Measurements from ENCODE around the gene AUH.

AUH gene

DNA sequence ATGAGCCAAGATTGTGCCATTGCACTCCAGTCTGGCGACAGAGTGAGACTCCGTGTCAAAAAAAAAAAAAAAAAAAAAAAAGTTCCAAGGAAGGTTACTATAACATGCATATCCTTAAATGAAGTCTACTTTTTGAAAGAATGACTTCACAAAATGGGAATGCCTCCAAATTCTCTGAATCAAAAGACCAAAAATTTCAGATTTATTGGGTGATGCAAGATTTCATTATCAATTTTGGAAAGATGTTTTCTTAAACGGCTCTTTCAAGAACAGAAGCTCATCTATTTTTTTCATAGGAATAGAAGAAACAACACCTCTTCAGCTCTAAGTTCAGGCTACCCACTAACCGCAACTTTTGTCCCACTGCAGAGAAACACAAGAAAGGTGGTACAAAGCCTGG is 69.9 kb downstream of the AUH start:
- no peak for DNase-seq (ENCODE audit: low read depth, low spot score)
- H3K27ac ChIP-seq: no peak overlapping the region
- no peak overlapping the region for H3K9ac ChIP-seq (ENCODE audit: insufficient read length)
- H3K9me3 ChIP-seq (ENCODE audit: low read depth, low read length): no peaks in the 10 kb centered on the region
- H3K4me3 ChIP-seq: no peak overlapping the region
- no peak for TF ChIP-seq FOXP2 (optimal IDR thresholded peaks at IDR 0.05; ENCODE audit: control extremely low read depth, extremely low read length, insufficient read depth)
- H3K36me3 ChIP-seq (ENCODE audit: insufficient read depth, low read length): peaks cover 12% of the 10 kb centered on the region; the same call in 1 of the 2 replicates

DNA sequence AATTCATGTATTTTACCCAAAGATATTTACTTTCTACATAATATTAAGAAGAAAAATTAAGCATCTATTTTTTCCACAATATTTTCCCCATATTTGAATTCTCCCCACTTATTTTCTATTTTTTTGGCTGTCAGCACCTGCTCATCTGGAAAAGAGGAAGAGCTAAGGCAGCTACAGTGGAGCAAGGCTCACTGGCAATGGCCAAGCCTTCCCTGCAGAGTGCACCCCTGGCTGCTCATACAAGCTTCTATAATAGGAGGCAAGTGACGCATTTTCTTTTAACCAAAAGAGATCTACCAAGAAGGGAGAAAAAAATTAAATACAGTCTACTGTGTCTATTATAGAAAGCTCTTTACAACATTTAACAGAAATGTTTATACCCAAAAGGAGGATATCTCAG is 72.5 kb downstream of the AUH start:
- no peak overlapping the region for H3K4me3 ChIP-seq
- H3K9ac ChIP-seq (ENCODE audit: insufficient read length): no peak overlapping the region
- no peak for DNase-seq (ENCODE audit: low read depth, low spot score)
- no peaks in the 10 kb centered on the region for H3K9me3 ChIP-seq (ENCODE audit: low read depth, low read length)
- peaks cover 4% of the 10 kb centered on the region; the same call in 1 of the 2 replicates for H3K36me3 ChIP-seq (ENCODE audit: insufficient read depth, low read length)
- TF ChIP-seq EZH2 (IDR thresholded peaks at IDR 0.05) (no peak), POLR2AphosphoS5 (IDR thresholded peaks at IDR 0.05; ENCODE audit: borderline replicate concordance, low read depth, low read length) (no peak), FOXP2 (optimal IDR thresholded peaks at IDR 0.05; ENCODE audit: control extremely low read depth, extremely low read length, insufficient read depth) (no peak)
- H3K27ac ChIP-seq: no peak overlapping the region

GRCh38 chr9:91285729-91286353 is 75.9 kb downstream of the AUH start:
- Histone ChIP-seq H3K9me3 (ENCODE audit: low read depth, low read length) (no peaks in the 10 kb centered on the region), H3K9ac (ENCODE audit: insufficient read length) (no peak overlapping the region), H3K4me3 (no peak overlapping the region), H3K27ac (no peak overlapping the region), H3K36me3 (ENCODE audit: insufficient read depth, low read length) (no peaks in the 10 kb centered on the region)
- DNase-seq (ENCODE audit: low read depth, low spot score): no peak
- no peak for TF ChIP-seq FOXP2 (optimal IDR thresholded peaks at IDR 0.05; ENCODE audit: control extremely low read depth, extremely low read length, insufficient read depth)
- no peak for TF ChIP-seq EZH2 (IDR thresholded peaks at IDR 0.05)
- no peak for TF ChIP-seq POLR2AphosphoS5 (IDR thresholded peaks at IDR 0.05; ENCODE audit: borderline replicate concordance, low read depth, low read length)

DNA sequence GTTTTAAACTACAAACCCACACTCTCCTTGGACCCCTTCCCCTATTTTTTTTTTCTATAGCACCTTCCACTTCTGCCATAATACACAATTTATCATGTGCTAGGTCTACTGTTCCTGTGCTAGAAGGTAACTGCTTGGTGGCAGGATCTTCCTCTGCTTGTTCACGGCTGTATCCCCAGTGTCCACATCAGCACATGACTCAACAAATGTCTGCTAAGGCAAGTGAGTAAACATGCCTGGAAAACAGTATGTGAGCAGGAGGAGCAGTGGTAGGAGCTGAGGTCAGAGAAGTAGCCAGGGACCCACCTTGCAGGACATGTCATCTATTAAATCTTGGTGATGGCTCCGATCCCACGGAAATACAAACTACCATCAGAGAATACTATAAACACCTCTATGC is 79.4 kb downstream of the AUH start:
- no peak overlapping the region for H3K27ac ChIP-seq
- DNase-seq (ENCODE audit: low read depth, low spot score): no peak
- TF ChIP-seq POLR2AphosphoS5 (IDR thresholded peaks at IDR 0.05; ENCODE audit: borderline replicate concordance, low read depth, low read length) (no peak), EZH2 (IDR thresholded peaks at IDR 0.05) (no peak), FOXP2 (optimal IDR thresholded peaks at IDR 0.05; ENCODE audit: control extremely low read depth, extremely low read length, insufficient read depth) (no peak)

GRCh38 chr9:91279296-91280204 is 82.2 kb downstream of the AUH start:
- no peak for TF ChIP-seq FOXP2 (optimal IDR thresholded peaks at IDR 0.05; ENCODE audit: control extremely low read depth, extremely low read length, insufficient read depth)
- TF ChIP-seq POLR2AphosphoS5 (IDR thresholded peaks at IDR 0.05; ENCODE audit: borderline replicate concordance, low read depth, low read length): no peak
- TF ChIP-seq EZH2 (IDR thresholded peaks at IDR 0.05): no peak
- Histone ChIP-seq H3K9ac (ENCODE audit: insufficient read length) (no peak overlapping the region), H3K27ac (no peak overlapping the region), H3K4me3 (no peak overlapping the region), H3K9me3 (ENCODE audit: low read depth, low read length) (no peaks in the 10 kb centered on the region), H3K36me3 (ENCODE audit: insufficient read depth, low read length) (no peaks in the 10 kb centered on the region)
- no peak for DNase-seq (ENCODE audit: low read depth, low spot score)

More for the DNA sequence above, 79.4 kb downstream of the AUH start:
- Histone ChIP-seq H3K9me3 (ENCODE audit: low read depth, low read length) (no peaks in the 10 kb centered on the region), H3K36me3 (ENCODE audit: insufficient read depth, low read length) (no peaks in the 10 kb centered on the region), H3K4me3 (no peak overlapping the region), H3K9ac (ENCODE audit: insufficient read length) (no peak overlapping the region)

GRCh38 chr9:91276513-91276912 is 85.2 kb downstream of the AUH start:
- Histone ChIP-seq H3K4me3 (no peak overlapping the region), H3K9ac (ENCODE audit: insufficient read length) (no peak overlapping the region), H3K9me3 (ENCODE audit: low read depth, low read length) (no peaks in the 10 kb centered on the region), H3K27ac (no peak overlapping the region), H3K36me3 (ENCODE audit: insufficient read depth, low read length) (no peaks in the 10 kb centered on the region)
- TF ChIP-seq FOXP2 (optimal IDR thresholded peaks at IDR 0.05; ENCODE audit: control extremely low read depth, extremely low read length, insufficient read depth): no peak
- TF ChIP-seq EZH2 (IDR thresholded peaks at IDR 0.05): no peak
- TF ChIP-seq POLR2AphosphoS5 (IDR thresholded peaks at IDR 0.05; ENCODE audit: borderline replicate concordance, low read depth, low read length): no peak
- DNase-seq (ENCODE audit: low read depth, low spot score): no peak

- no peak overlapping the region for H3K9ac ChIP-seq (ENCODE audit: insufficient read length)
- no peak overlapping the region for H3K4me3 ChIP-seq
- TF ChIP-seq EZH2 (IDR thresholded peaks at IDR 0.05): no peak
- H3K36me3 ChIP-seq (ENCODE audit: insufficient read depth, low read length): no peaks in the 10 kb centered on the region
- no peak for DNase-seq (ENCODE audit: low read depth, low spot score)
- no peaks in the 10 kb centered on the region for H3K9me3 ChIP-seq (ENCODE audit: low read depth, low read length)
- H3K27ac ChIP-seq: no peak overlapping the region
Measured at GRCh38 chr9:91275655-91276054, 86.1 kb downstream of the AUH start.

DNA sequence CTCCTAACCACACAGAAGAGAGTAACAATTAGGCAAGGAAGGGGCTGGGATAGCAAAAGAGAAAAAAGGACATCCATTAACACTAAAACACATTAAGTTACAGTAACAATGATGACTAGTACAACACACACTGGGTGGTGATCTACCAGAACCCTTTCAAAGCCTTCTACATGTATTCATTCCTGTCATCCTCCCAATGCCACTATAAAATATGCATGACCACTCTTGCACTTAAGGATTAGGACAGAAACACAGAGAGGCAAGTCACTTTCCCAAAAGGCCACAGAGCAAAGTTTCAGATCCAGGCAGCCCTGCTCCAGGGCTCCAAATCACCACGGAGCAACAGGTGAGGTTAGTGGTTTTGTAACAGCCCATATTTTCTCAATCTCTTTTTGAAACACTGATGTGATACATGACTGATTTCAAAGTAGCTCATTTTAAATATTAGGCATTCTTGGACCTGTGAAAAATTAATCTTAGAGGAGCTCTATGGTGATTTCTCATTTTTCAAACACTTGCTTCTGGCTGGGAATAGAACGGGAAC is 86.7 kb downstream of the AUH start:
- no peak for TF ChIP-seq FOXP2 (optimal IDR thresholded peaks at IDR 0.05; ENCODE audit: control extremely low read depth, extremely low read length, insufficient read depth)
- TF ChIP-seq EZH2 (IDR thresholded peaks at IDR 0.05): no peak
- no peak for TF ChIP-seq POLR2AphosphoS5 (IDR thresholded peaks at IDR 0.05; ENCODE audit: borderline replicate concordance, low read depth, low read length)
- Histone ChIP-seq H3K4me3 (no peak overlapping the region), H3K36me3 (ENCODE audit: insufficient read depth, low read length) (no peaks in the 10 kb centered on the region), H3K9me3 (ENCODE audit: low read depth, low read length) (no peaks in the 10 kb centered on the region), H3K27ac (no peak overlapping the region), H3K9ac (ENCODE audit: insufficient read length) (no peak overlapping the region)
- DNase-seq (ENCODE audit: low read depth, low spot score): no peak
